Heart left ventricle (tissue), 13 donors: ENCODE results near the gene CAP1.

Experiments
- POLR2A ChIP-seq, 2 donors: fragments of 450-650 bp; IDR thresholded peaks; one replicate each; pipeline ENCODE4 v1.6.1; 2017; ENCODE audit warnings: antibody characterized with exemption in 2 of 2, mild to moderate bottlenecking in 2 of 2, moderate library complexity in 2 of 2
- TF ChIP-seq, protein P1 (sequence below), 12 donors: fragments of 200-600 bp; sonication (generic) in 4 of 12; IDR thresholded peaks; one replicate each; pipeline versions ENCODE4 v1.5.0 to v1.8.0; 2018 to 2022; ENCODE audit warnings: antibody characterized with exemption in 12 of 12, mild to moderate bottlenecking in 5 of 12
- donor health status: ischemic (EF 13 %, LVEDD 7.1; RV severe dilation, severe dysfunction).
- donor health status: DM: no; HTN: yes; CAD: no.
- donor health status: DM: no; HTN: no; CAD: no.
- donor health status: ischemic (EF 25% LVEDD 6.9; RV normal size, moderate dysfunction).
- donor health status: ischemic (EF 25% LVEDD 5.7; RV mildly dilated, moderate dysfunction).
- donor health status: ischemic (EF 35%, LVEDD 5.7; RV mildly dilated, moderate dysfunction).
- donor health status: nonischemic (EF 11% LVEDD 7.7; RV severe dilation, severe dysfunction).
- donor health status: DM: yes; HTN: yes; CAD: no.
- donor health status: PGD.
- donor health status: ischemic (EF 29% LVEDD 5.4; RV normal size, mild dysfunction).
- donor health status: nonischemic (EF 23%, LVEDD 6.1; RV moderate dilation, normal function).

- TF ChIP-seq POLR2A (IDR thresholded peaks at IDR 0.05), result no peak
- TF ChIP-seq, protein P1, sequence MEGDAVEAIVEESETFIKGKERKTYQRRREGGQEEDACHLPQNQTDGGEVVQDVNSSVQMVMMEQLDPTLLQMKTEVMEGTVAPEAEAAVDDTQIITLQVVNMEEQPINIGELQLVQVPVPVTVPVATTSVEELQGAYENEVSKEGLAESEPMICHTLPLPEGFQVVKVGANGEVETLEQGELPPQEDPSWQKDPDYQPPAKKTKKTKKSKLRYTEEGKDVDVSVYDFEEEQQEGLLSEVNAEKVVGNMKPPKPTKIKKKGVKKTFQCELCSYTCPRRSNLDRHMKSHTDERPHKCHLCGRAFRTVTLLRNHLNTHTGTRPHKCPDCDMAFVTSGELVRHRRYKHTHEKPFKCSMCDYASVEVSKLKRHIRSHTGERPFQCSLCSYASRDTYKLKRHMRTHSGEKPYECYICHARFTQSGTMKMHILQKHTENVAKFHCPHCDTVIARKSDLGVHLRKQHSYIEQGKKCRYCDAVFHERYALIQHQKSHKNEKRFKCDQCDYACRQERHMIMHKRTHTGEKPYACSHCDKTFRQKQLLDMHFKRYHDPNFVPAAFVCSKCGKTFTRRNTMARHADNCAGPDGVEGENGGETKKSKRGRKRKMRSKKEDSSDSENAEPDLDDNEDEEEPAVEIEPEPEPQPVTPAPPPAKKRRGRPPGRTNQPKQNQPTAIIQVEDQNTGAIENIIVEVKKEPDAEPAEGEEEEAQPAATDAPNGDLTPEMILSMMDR (IDR thresholded peaks at IDR 0.05), result no peak
These were observed 9.9 kb upstream of the CAP1 start for GRCh38 chr1:40030528-40031135.
